NT2/D1 (cell line): ENCODE measurements around the gene KCNG4.

Experiments used
- SUZ12 ChIP-seq: IDR thresholded peaks from 2 replicates; pipeline ENCODE4 v1.6.1; 2011; ENCODE audit not compliant: insufficient read length, insufficient read depth; ENCODE audit errors: extremely low read depth
- YY1 ChIP-seq: IDR thresholded peaks from 2 replicates; pipeline ENCODE4 v1.6.1; 2011; ENCODE audit not compliant: insufficient read length, insufficient read depth
- ZNF274 ChIP-seq: IDR thresholded peaks from 2 replicates; pipeline ENCODE4 v1.6.1; 2011; ENCODE audit warnings: mild to moderate bottlenecking, low read depth, low read length

DNA sequence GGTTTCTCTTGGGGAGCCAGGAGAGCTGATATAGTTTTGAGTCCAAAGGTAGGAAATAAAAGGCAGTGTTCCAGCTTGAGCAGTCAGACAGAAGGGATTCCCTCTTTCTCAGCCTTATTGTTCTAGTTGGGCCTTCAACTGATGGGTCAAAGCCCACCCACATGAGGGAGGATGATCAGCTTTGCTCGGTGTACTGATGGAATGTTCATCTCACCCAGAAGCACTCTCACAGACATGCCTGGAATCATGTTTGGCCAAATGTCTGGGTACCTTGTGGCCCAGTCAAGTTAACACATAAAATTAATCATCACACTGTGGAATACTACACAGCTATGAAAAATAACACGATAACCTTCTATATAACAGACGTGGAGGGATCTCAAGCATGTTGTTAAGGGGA is 23.1 kb upstream of the KCNG4 start:
- no peak for TF ChIP-seq YY1
- no peak for TF ChIP-seq ZNF274
- no peak for TF ChIP-seq SUZ12
